Adrenal gland (tissue), 12 donors: ENCODE results near the gene SDCCAG8. TPM values are rescaled to one million over a fixed set of nuclear protein-coding genes. Genes with fewer than 3 reads are reported as not detected.

ENCODE experiments used
- DNase-seq, 7 donors: peaks; one replicate each; pipeline ENCODE4 v3.0.0-alpha.2; 2019 to 2020
- H3K27ac ChIP-seq, 5 donors: fragments of 200-600 bp; sonication (generic) in 4 of 5; 1 replicate in 3 of 5; 2 replicates in 2 of 5; pipeline versions ENCODE4 v1.5.1 to v1.8.0; 2016 to 2020; ENCODE audit warnings: mild to moderate bottlenecking in 1 of 5
- H3K27me3 ChIP-seq: fragments of 200-600 bp; 2 replicates; pipeline ENCODE4 v1.8.0; 2021
- H3K36me3 ChIP-seq, 2 donors: fragments of 200-600 bp; replicated peaks in 1 of 2; 1 replicate in 1 of 2; 2 replicates in 1 of 2; pipeline versions ENCODE4 v1.5.1 to v1.8.0; 2018 to 2022
- H3K4me1 ChIP-seq, 2 donors: fragments of 200-600 bp; replicated peaks in 1 of 2; 1 replicate in 1 of 2; 2 replicates in 1 of 2; pipeline versions ENCODE4 v1.5.1 to v1.8.0; 2018 to 2021
- H3K4me3 ChIP-seq, 4 donors: fragments of 200-600 bp; sonication (generic) in 3 of 4; one replicate each; pipeline ENCODE4 v1.5.1; 2016 to 2018
- H3K9me3 ChIP-seq, 3 donors: fragments of 200-600 bp; sonication (generic) in 1 of 3; replicated peaks in 1 of 3; 1 replicate in 2 of 3; 2 replicates in 1 of 3; pipeline versions ENCODE4 v1.5.1 to v1.8.0; 2016 to 2021
- CTCF ChIP-seq, 6 experiments: fragments of 450-650 bp in 4 of 6; fragments of 200-600 bp in 2 of 6; sonication (generic) in 1 of 6; IDR thresholded peaks; 1 replicate in 5 of 6; 2 replicates in 1 of 6; pipeline versions ENCODE4 v1.5.1 to v1.8.0; 2016 to 2021; ENCODE audit warnings: antibody characterized with exemption in 6 of 6, mild to moderate bottlenecking in 2 of 6, moderate library complexity in 1 of 6
- POLR2A ChIP-seq, 2 donors: fragments of 450-650 bp; IDR thresholded peaks; one replicate each; pipeline ENCODE4 v1.6.1; 2017; ENCODE audit warnings: antibody characterized with exemption in 2 of 2, mild to moderate bottlenecking in 2 of 2, moderate library complexity in 1 of 2
- WGBS, 4 donors: extraction: QIAGEN DNeasy Blood & Tissue Kit in 2 of 4; methylation state at CpG; one replicate each; pipeline versions ENCODE4 v1.1.5 to v1.1.7; 2013 to 2017; 5-methylcytosine and 5-hydroxymethylcytosine counted together
- intact Hi-C, 2 donors: fragments of 100-400 bp; cut with DNase I; formaldehyde crosslinking; loops; one replicate each; pipeline versions ENCODE4 v1.14.1 to v1.15.0; 2022 to 2023
- polyA plus RNA-seq, 3 donors: library from polyadenylated mRNA; stranded (reverse); fragments of 200-250 nt in 2 of 3; fragments of 350-450 nt in 1 of 3; fragmentation: Illumina TruSeq in 1 of 3; extraction: RNeasy Lipid Tissue Mini Kit (QIAGEN cat#74804) in 1 of 3; gene quantifications; one replicate each; pipeline ENCODE4 v1.2.3, GENCODE V29; 2013 to 2014
- total RNA-seq, 9 donors: library from RNA; depleted of rRNA in 4 of 9; stranded (reverse); fragments of >200 nt in 4 of 9; fragments of 120-200 nt in 1 of 9; fragmentation: NEBNext Ultra II Directional in 1 of 9; extraction: Animal tissue kit (Norgen Biotek cat#: 25700) in 1 of 9; gene quantifications; one replicate each; pipeline versions ENCODE4 v1.1.0 to v1.2.4, GENCODE V29; 2013 to 2023
- donor health status: healthy with polysubstance abuse.
- donor health status: Bipolar disorder and iron deficiency.
- donor health status: DM: yes; HTN: yes; CAD: no.
- donor health status: DM: no; HTN: no; CAD: no.
- donor health status: DM: no; HTN: no; CAD: no.
- donor health status: DM: yes; HTN: yes; CAD: no.

The SDCCAG8 gene
- total and polyA plus RNA-seq, 12 donors: 22.5 to 60.9 (median 44.1) TPM

- TF ChIP-seq CTCF (IDR thresholded peaks at IDR 0.05): no peak
- no peak for TF ChIP-seq POLR2A (IDR thresholded peaks at IDR 0.05)
- DNase-seq: no peak
- no peaks in the 10 kb centered on the region for H3K27me3 ChIP-seq
- peaks cover 0 to 11% of the 10 kb centered on the region in 2 donors for H3K36me3 ChIP-seq
- H3K27ac ChIP-seq: no peak overlapping the region
- 51 to 62% (median 52%) methylated on average over 3 of the region's 3 CpGs for WGBS, 4 donors
- no peaks in the 10 kb centered on the region for H3K4me1 ChIP-seq
- intact Hi-C loops: no loop called here
- no peak overlapping the region for H3K4me3 ChIP-seq
- no peaks in the 10 kb centered on the region for H3K9me3 ChIP-seq
Observed at GRCh38 chr1:243280571-243281129, 24.8 kb downstream of the SDCCAG8 start.

DNA sequence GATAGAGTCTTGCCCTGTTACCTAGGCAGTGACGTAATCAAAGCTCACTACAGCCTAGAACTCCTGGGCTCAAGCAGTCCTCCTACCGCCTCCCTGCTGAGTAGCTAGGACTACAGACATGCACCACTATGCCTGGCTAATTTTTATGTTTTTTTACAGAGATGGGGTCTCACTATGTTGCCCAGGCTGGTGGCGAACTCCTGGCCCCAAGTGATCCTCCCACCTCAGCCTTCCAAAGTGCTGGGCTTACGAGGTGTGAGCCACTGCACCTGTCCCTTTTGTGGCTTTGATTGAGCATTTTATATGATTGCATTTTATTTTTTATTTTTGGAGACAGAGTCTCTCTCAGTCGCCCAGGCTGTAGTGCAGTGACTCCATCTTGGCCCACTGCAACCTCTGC is 25.8 kb downstream of the SDCCAG8 start:
- Histone ChIP-seq H3K27ac (no peak overlapping the region), H3K4me3 (no peak overlapping the region), H3K4me1 (peaks cover 0 to 5% of the 10 kb centered on the region in 2 donors), H3K27me3 (no peaks in the 10 kb centered on the region), H3K36me3 (peaks cover 0 to 7% of the 10 kb centered on the region in 2 donors), H3K9me3 (no peaks in the 10 kb centered on the region)
- TF ChIP-seq CTCF (IDR thresholded peaks at IDR 0.05) (no peak), POLR2A (IDR thresholded peaks at IDR 0.05) (no peak)
- WGBS, 4 donors: 96 to 100% (median 99%) methylated on average over 5 of the region's 5 CpGs
- intact Hi-C loops: no loop called here
- DNase-seq: no peak

- DNase-seq: no peak
- Histone ChIP-seq H3K4me3 (no peak overlapping the region), H3K27me3 (no peaks in the 10 kb centered on the region), H3K36me3 (no peaks in the 10 kb centered on the region), H3K4me1 (peaks cover 11 to 16% of the 10 kb centered on the region in 2 donors), H3K27ac (peak overlapping the region; percentile 26 to 78 (median 63)), H3K9me3 (no peaks in the 10 kb centered on the region)
- intact Hi-C loops: no loop called here
- WGBS, 4 donors: 59 to 71% (median 66%) methylated on average over 8 of the region's 8 CpGs
- TF ChIP-seq POLR2A (IDR thresholded peaks at IDR 0.05) (no peak), CTCF (IDR thresholded peaks at IDR 0.05) (no peak)
Observed at GRCh38 chr1:243286409-243287122, 30.7 kb downstream of the SDCCAG8 start.

GRCh38 chr1:243287123-243287460 is 31.3 kb downstream of the SDCCAG8 start:
- no peak for DNase-seq
- intact Hi-C loops: no loop called here
- Histone ChIP-seq H3K4me3 (no peak overlapping the region), H3K36me3 (no peaks in the 10 kb centered on the region), H3K27ac (peak overlapping the region; percentile 38 to 78 (median 63)), H3K9me3 (no peaks in the 10 kb centered on the region), H3K4me1 (peaks cover 11 to 16% of the 10 kb centered on the region in 2 donors), H3K27me3 (no peaks in the 10 kb centered on the region)
- 58 to 67% (median 58%) methylated on average over 2 of the region's 2 CpGs for WGBS, 4 donors
- no peak for TF ChIP-seq CTCF (IDR thresholded peaks at IDR 0.05)
- TF ChIP-seq POLR2A (IDR thresholded peaks at IDR 0.05): no peak
